ENCODE results near the gene SORCS3.

The SORCS3 gene

GRCh38 chr10:104641187-104641936 is at the start of gene SORCS3:
Gene SORCS3, plus strand, starts transcription at chr10:104641290.
- DNase-seq = no peak

- no peak for DNase-seq
Observed at GRCh38 chr10:104591441-104591840, 49.6 kb upstream of the SORCS3 start.

- no peak for DNase-seq
Observed at GRCh38 chr10:104601166-104601565, 39.9 kb upstream of the SORCS3 start.

- DNase-seq = no peak
Observed at GRCh38 chr10:104608091-104608828, 32.8 kb upstream of the SORCS3 start.

- no peak for DNase-seq
Observed at GRCh38 chr10:104612571-104613205, 28.4 kb upstream of the SORCS3 start.

- no peak for DNase-seq
Observed at GRCh38 chr10:104613406-104613805, 27.7 kb upstream of the SORCS3 start.

- DNase-seq = peak; percentile 65
Observed at GRCh38 chr10:104614245-104614831, 26.8 kb upstream of the SORCS3 start.

GRCh38 chr10:104615136-104615535 is 26.0 kb upstream of the SORCS3 start:
- DNase-seq = no peak

GRCh38 chr10:104617831-104618230 is 23.3 kb upstream of the SORCS3 start:
- no peak for DNase-seq

- no peak for DNase-seq
Observed at GRCh38 chr10:104622175-104622574, 18.9 kb upstream of the SORCS3 start.

- peak; percentile 32 for DNase-seq
Observed at GRCh38 chr10:104622598-104623209, 18.4 kb upstream of the SORCS3 start.

- no peak for DNase-seq
Observed at GRCh38 chr10:104630731-104631130, 10.4 kb upstream of the SORCS3 start.

- no peak for DNase-seq
Observed at GRCh38 chr10:104631946-104632345, 9.1 kb upstream of the SORCS3 start.

GRCh38 chr10:104638861-104639589 is 2.1 kb upstream of the SORCS3 start:
- peak; percentile 28 for DNase-seq

GRCh38 chr10:104639590-104640338 is 1.3 kb upstream of the SORCS3 start:
- DNase-seq = no peak

GRCh38 chr10:104640339-104641186 is 527 bp upstream of the SORCS3 start:
- peak; percentile 6 for DNase-seq

GRCh38 chr10:104641937-104642657 is 1.0 kb downstream of the SORCS3 start:
- DNase-seq = no peak

- DNase-seq = peak; percentile 68
Observed at GRCh38 chr10:104642658-104643302, 1.7 kb downstream of the SORCS3 start.

- DNase-seq = no peak
Observed at GRCh38 chr10:104643303-104643663, 2.2 kb downstream of the SORCS3 start.
